Ishikawa (cell line): ENCODE measurements around the gene RANBP9.

Source experiments
- CREB1 ChIP-seq: IDR thresholded peaks from 2 replicates; pipeline ENCODE4 v1.6.1; 2012; ENCODE audit warnings: low read depth
- FOXM1 ChIP-seq: IDR thresholded peaks from 2 replicates; pipeline ENCODE4 v1.6.1; 2012; ENCODE audit warnings: low read depth, borderline replicate concordance
- REST ChIP-seq: IDR thresholded peaks from 2 replicates; pipeline ENCODE4 v1.6.1; 2012; ENCODE audit warnings: low read depth, mild to moderate bottlenecking

- TF ChIP-seq CREB1 (no peak), FOXM1 (no peak), REST (no peak)
Observed at GRCh38 chr6:13677878-13678254, 33.8 kb downstream of the RANBP9 start.
